PFSK-1 (cell line): Measurements from ENCODE around the gene TEX101.

Experiments
- POLR2AphosphoS5 ChIP-seq: IDR thresholded peaks from 2 replicates; pipeline ENCODE4 v1.6.1; 2012; ENCODE audit warnings: low read depth, mild to moderate bottlenecking, control low read depth, low read length, moderate library complexity
- SIN3A ChIP-seq: IDR thresholded peaks from 2 replicates; pipeline ENCODE4 v1.6.1; 2012; ENCODE audit warnings: mild to moderate bottlenecking, low read length, moderate library complexity, borderline replicate concordance; ENCODE audit not compliant: insufficient read depth
- TAF1 ChIP-seq: IDR thresholded peaks from 2 replicates; pipeline ENCODE4 v1.6.1; 2012; ENCODE audit warnings: low read length, control low read depth, borderline replicate concordance; ENCODE audit not compliant: insufficient read depth

- TF ChIP-seq POLR2AphosphoS5 (0 out of 2 replicates have a peak, but pooled peaks have one; percentile 30), TAF1 (peak; percentile 30; the same call in 1 of the 2 replicates), SIN3A (peak; percentile 80; the same call in 1 of the 2 replicates)
Measured at GRCh38 chr19:43438291-43439031, 23.8 kb downstream of the TEX101 start.
